Endothelial cell of umbilical vein (primary cell): ENCODE results near the gene GPR137. TPM values are rescaled to one million over a fixed set of nuclear protein-coding genes. Genes with fewer than 3 reads are reported as not detected.
"Not testable (repeated sequence)": the region's sequence is repeated elsewhere in the genome, so short reads cannot be mapped to it uniquely, and the experiment has no call there.

Experiments
- BruUV-seq: library from RNA; stranded (reverse); fragments of 400-500 nt; replicated peaks from 2 replicates; lab custom pipeline; 2021; lab: Mats Ljungman, UMichigan
- CTCF ChIA-PET: fragments of 300-600, 350-600 bp; sonication (Branson Sonifier 250); formaldehyde crosslinking; loops from one replicate; lab custom pipeline; 2021; ENCODE audit warnings: antibody characterized with exemption, inconsistent platforms; lab: Charles Lee
- POLR2A ChIA-PET: fragments of 300-600, 350-600 bp; sonication (Branson Sonifier 250); formaldehyde crosslinking; loops from one replicate; lab custom pipeline; 2021; ENCODE audit warnings: antibody characterized with exemption, inconsistent platforms; lab: Charles Lee
- DNase-seq: peaks from one replicate; pipeline ENCODE4 v3.0.0-alpha.2; 2011; ENCODE audit warnings: low read depth, low spot score
- FAIRE-seq: peaks from 2 replicates; lab custom pipeline; 2011; peaks lifted over from hg19 to GRCh38; lab: Jason Lieb, UNC
- H2AFZ ChIP-seq: 2 replicates; pipeline ENCODE4 v1.6.0; 2012; ENCODE audit warnings: low read depth, low read length, control low read depth, inconsistent platforms
- H3K27ac ChIP-seq: 2 replicates; pipeline ENCODE4 v1.5.1; 2011; ENCODE audit warnings: low read depth, mild to moderate bottlenecking, control low read depth, low read length, moderate library complexity; ENCODE audit not compliant: insufficient read depth
- H3K27me3 ChIP-seq, 2 experiments: 2 replicates each; pipeline versions ENCODE4 v1.6.0 to v1.6.1; 2011; ENCODE audit warnings: low read length in 2 of 2, mixed read lengths in 1 of 2; ENCODE audit not compliant: control insufficient read depth in 2 of 2, insufficient read depth in 2 of 2
- H3K36me3 ChIP-seq, 2 experiments: 2 replicates in 1 of 2; 3 replicates in 1 of 2; pipeline ENCODE4 v1.5.1; 2011; ENCODE audit warnings: low read length in 2 of 2, mild to moderate bottlenecking in 1 of 2, moderate library complexity in 1 of 2; ENCODE audit not compliant: control insufficient read depth in 2 of 2, insufficient read depth in 2 of 2; ENCODE audit errors: extremely low read depth in 1 of 2
- H3K4me1 ChIP-seq: 3 replicates; pipeline ENCODE4 v1.5.1; 2011; ENCODE audit warnings: mild to moderate bottlenecking, low read length; ENCODE audit not compliant: control insufficient read depth, insufficient read depth; ENCODE audit errors: extremely low read depth
- H3K4me2 ChIP-seq: 2 replicates; pipeline ENCODE4 v1.6.1; 2011; ENCODE audit warnings: low read length, control low read depth, mixed read lengths; ENCODE audit not compliant: insufficient read depth
- H3K4me3 ChIP-seq, 3 experiments: fragments of 200-600 bp in 1 of 3; sonication (generic), shearing (Covaris generic) in 1 of 3; replicated peaks in 1 of 3; 2 replicates each; pipeline ENCODE4 v1.5.1; 2011 to 2016; ENCODE audit warnings: control low read depth in 3 of 3, low read length in 3 of 3, mild to moderate bottlenecking in 2 of 3, inconsistent platforms in 1 of 3, low read depth in 1 of 3, moderate library complexity in 1 of 3; ENCODE audit not compliant: insufficient read depth in 1 of 3
- H3K79me2 ChIP-seq: 2 replicates; pipeline ENCODE4 v1.6.0; 2012; ENCODE audit warnings: low read length, inconsistent platforms; ENCODE audit not compliant: control insufficient read depth, insufficient read depth
- H3K9ac ChIP-seq: replicated peaks from 2 replicates; pipeline ENCODE3; 2011; ENCODE audit warnings: low read length, control low read depth; ENCODE audit not compliant: insufficient read depth; ENCODE audit errors: extremely low read depth
- H3K9me1 ChIP-seq: replicated peaks from 3 replicates; pipeline ENCODE4 v1.6.0; 2011; ENCODE audit warnings: mild to moderate bottlenecking, low read length; ENCODE audit not compliant: control insufficient read depth, insufficient read depth; ENCODE audit errors: extremely low read depth
- H3K9me3 ChIP-seq: replicated peaks from 2 replicates; pipeline ENCODE4 v1.5.1; 2012; ENCODE audit warnings: low read length, inconsistent platforms; ENCODE audit not compliant: control insufficient read depth, insufficient read depth
- H4K20me1 ChIP-seq: replicated peaks from 2 replicates; pipeline ENCODE3; 2011; ENCODE audit warnings: mild to moderate bottlenecking, low read length; ENCODE audit not compliant: control insufficient read depth, insufficient read depth; ENCODE audit errors: extremely low read depth
- CTCF ChIP-seq, 2 donors: IDR thresholded peaks; 1 replicate in 1 of 2; 2 replicates in 1 of 2; pipeline ENCODE4 v1.5.1; 2011; ENCODE audit warnings: low read length in 2 of 2, mild to moderate bottlenecking in 2 of 2, moderate library complexity in 2 of 2, control low read depth in 1 of 2, inconsistent platforms in 1 of 2, low read depth in 1 of 2; ENCODE audit not compliant: insufficient read depth in 1 of 2; ENCODE audit errors: extremely low read depth in 1 of 2
- EZH2 ChIP-seq: IDR thresholded peaks from 2 replicates; pipeline ENCODE4 v1.6.1; 2012; ENCODE audit warnings: borderline replicate concordance, low read depth, mild to moderate bottlenecking, moderate library complexity, low read length, inconsistent platforms; ENCODE audit not compliant: severe bottlenecking
- FOS ChIP-seq: IDR thresholded peaks from 2 replicates; pipeline ENCODE4 v1.6.1; 2011; ENCODE audit warnings: mild to moderate bottlenecking, low read length, moderate library complexity, borderline replicate concordance; ENCODE audit not compliant: insufficient read depth
- GATA2 ChIP-seq: IDR thresholded peaks from 2 replicates; pipeline ENCODE4 v1.7.0; 2011; ENCODE audit warnings: low read depth, mild to moderate bottlenecking, moderate library complexity, mixed read lengths, low read length; ENCODE audit not compliant: insufficient read length, insufficient read depth
- JUN ChIP-seq: IDR thresholded peaks from 2 replicates; pipeline ENCODE4 v1.6.1; 2011; ENCODE audit warnings: borderline replicate concordance, low read depth; ENCODE audit not compliant: insufficient read length, insufficient read depth
- MAX ChIP-seq: IDR thresholded peaks from 2 replicates; pipeline ENCODE4 v1.6.1; 2011; ENCODE audit not compliant: insufficient read depth, insufficient read length
- MYC ChIP-seq: IDR thresholded peaks from one replicate; pipeline ENCODE4 v1.6.1; 2011; ENCODE audit warnings: mild to moderate bottlenecking, low read depth, low read length
- POLR2A ChIP-seq: IDR thresholded peaks from 2 replicates; pipeline ENCODE4 v1.6.1; 2012; ENCODE audit warnings: low read depth, mild to moderate bottlenecking, control low read depth, low read length
- POLR2AphosphoS5 ChIP-seq: IDR thresholded peaks from 2 replicates; pipeline ENCODE4 v1.6.1; 2012; ENCODE audit warnings: low read depth, mild to moderate bottlenecking, control low read depth, low read length, moderate library complexity; ENCODE audit not compliant: insufficient read depth
- dilution Hi-C: fragments of 300-500 bp; cut with MboI; formaldehyde crosslinking; loops from one replicate; pipeline ENCODE4 v1.15.0; 2019; ENCODE audit warnings: low sequenced_read_pairs; ENCODE audit not compliant: extremely low pct_ligation_motif_present
- intact Hi-C: fragments of 100-400 bp; cut with micrococcal nuclease; formaldehyde crosslinking; loops from one replicate; pipeline ENCODE4 v1.10.0; 2022
- polyA plus RNA-seq, 4 experiments: library from polyadenylated mRNA; depleted of rRNA in 3 of 4; stranded (reverse) in 3 of 4; unstranded in 1 of 4; fragments of >200 nt; gene quantifications; 2 replicates each; pipeline versions ENCODE4 v1.2.1 to v1.2.3, GENCODE V29; 2011 to 2012; ENCODE audit warnings: missing spikeins in 1 of 4
- total RNA-seq: library from RNA; stranded (reverse); gene quantifications from 2 replicates; pipeline ENCODE4 v1.2.3, GENCODE V29; 2021

Gene GPR137
- total and polyA plus RNA-seq, 2 donors (not counting 3 experiments of a cell fraction or from before 2014, with no cell fraction given): 40.9 to 42.5 TPM

- DNase-seq (no peak), FAIRE-seq (no peak)
- no peak overlapping the region for H3K9ac ChIP-seq
- no peak overlapping the region for H3K27ac ChIP-seq
- H3K4me2 ChIP-seq: no peak overlapping the region
- H3K9me1 ChIP-seq: no peaks in the 10 kb centered on the region
- H3K36me3 ChIP-seq: peaks cover 0 to 11% of the 10 kb centered on the region in 2 experiments
- no peaks in the 10 kb centered on the region for H3K27me3 ChIP-seq
- H4K20me1 ChIP-seq: no peaks in the 10 kb centered on the region
- TF ChIP-seq POLR2A (no peak), EZH2 (no peak), FOS (no peak), CTCF (IDR thresholded peaks at IDR 0.05; ENCODE audit: extremely low read depth in 1 of 2, insufficient read depth in 1 of 2, low read depth in 1 of 2, low read length in 2 of 2) (no peak), POLR2AphosphoS5 (no peak), MAX (no peak), JUN (no peak), GATA2 (no peak), MYC (no peak)
- H3K4me3 ChIP-seq: no peak overlapping the region
- H3K9me3 ChIP-seq: no peaks in the 10 kb centered on the region
- ChIA-PET CTCF (interaction anchor here (2.9 to 3.4 kb wide), 2 partner anchors 9 to 19 kb away, joined by 14 to 19 read pairs; no protein-coding TSS in a partner anchor), POLR2A (no interaction called here)
- peaks cover 6% of the 10 kb centered on the region for H3K4me1 ChIP-seq
- H2AFZ ChIP-seq: no peak overlapping the region
- peaks cover 2% of the 10 kb centered on the region for H3K79me2 ChIP-seq
- dilution Hi-C loops: no loop called here
- BruUV-seq: no TSS peak
- intact Hi-C loops: no loop called here
Observed at GRCh38 chr11:64323373-64323772, 37.7 kb downstream of the GPR137 start.

GRCh38 chr11:64323984-64324383 lies 38.3 kb downstream of the GPR137 start:
- dilution Hi-C loops, H3K4me3 ChIP-seq, FAIRE-seq, POLR2A ChIA-PET, DNase-seq, H3K9me3 ChIP-seq, H3K9ac ChIP-seq, H3K79me2 ChIP-seq, H4K20me1 ChIP-seq, H3K4me2 ChIP-seq, H3K27ac ChIP-seq, intact Hi-C loops, H2AFZ ChIP-seq, H3K4me1 ChIP-seq, BruUV-seq, H3K9me1 ChIP-seq, H3K27me3 ChIP-seq: not testable (repeated sequence)
- peaks cover 0 to 11% of the 10 kb centered on the region in 2 experiments for H3K36me3 ChIP-seq
- CTCF ChIA-PET: interaction anchor here (1.3 to 3.4 kb wide), 4 partner anchors 8 to 32 kb away, joined by 4 to 19 read pairs (median 13); partner anchors contain the start of gene CATSPERZ
